Peyer's patch (tissue), 4 donors: ENCODE results near the gene HTT. TPM values are rescaled to one million over a fixed set of nuclear protein-coding genes. Genes with fewer than 3 reads are reported as not detected.

Experiments
- DNase-seq, 3 donors: peaks; one replicate each; pipeline ENCODE4 v3.0.0-alpha.2; 2017 to 2019
- H3K27ac ChIP-seq, 4 donors: fragments of 200-600 bp; sonication (generic); one replicate each; pipeline ENCODE4 v1.5.1; 2016 to 2019
- H3K27me3 ChIP-seq, 2 donors: fragments of 200-600 bp; sonication (generic); one replicate each; pipeline ENCODE4 v1.5.1; 2019
- H3K36me3 ChIP-seq, 3 donors: fragments of 200-600 bp; sonication (generic); one replicate each; pipeline ENCODE4 v1.5.1; 2016 to 2019
- H3K4me1 ChIP-seq, 4 donors: fragments of 200-600 bp; sonication (generic); one replicate each; pipeline ENCODE4 v1.5.1; 2016 to 2019
- H3K4me3 ChIP-seq, 4 donors: fragments of 200-600 bp; sonication (generic); 1 replicate in 3 of 4; 2 replicates in 1 of 4; pipeline ENCODE4 v1.5.1; 2016 to 2019; ENCODE audit warnings: mild to moderate bottlenecking in 1 of 4
- H3K9me3 ChIP-seq, 4 donors: fragments of 200-600 bp; sonication (generic); one replicate each; pipeline ENCODE4 v1.5.1; 2016 to 2019; ENCODE audit warnings: mild to moderate bottlenecking in 1 of 4
- POLR2A ChIP-seq, 2 donors: fragments of 450-650 bp; IDR thresholded peaks; one replicate each; pipeline ENCODE4 v1.5.1; 2017; ENCODE audit warnings: antibody characterized with exemption in 2 of 2, mild to moderate bottlenecking in 2 of 2, moderate library complexity in 2 of 2
- total RNA-seq, 4 donors: library from RNA; depleted of rRNA; stranded (reverse); fragments of >200 nt; gene quantifications; one replicate each; pipeline ENCODE4 v1.1.0, GENCODE V29; 2016
- TF ChIP-seq, protein P1 (sequence below), 6 experiments: fragments of 450-650 bp in 4 of 6; fragments of 200-600 bp in 2 of 6; sonication (generic) in 1 of 6; IDR thresholded peaks; one replicate each; pipeline ENCODE4 v1.5.1; 2017 to 2019; ENCODE audit warnings: antibody characterized with exemption in 6 of 6, mild to moderate bottlenecking in 3 of 6, moderate library complexity in 1 of 6

HTT gene
- total RNA-seq, 4 donors from 2014 or later = 62.3 to 133 (median 113) TPM

DNA sequence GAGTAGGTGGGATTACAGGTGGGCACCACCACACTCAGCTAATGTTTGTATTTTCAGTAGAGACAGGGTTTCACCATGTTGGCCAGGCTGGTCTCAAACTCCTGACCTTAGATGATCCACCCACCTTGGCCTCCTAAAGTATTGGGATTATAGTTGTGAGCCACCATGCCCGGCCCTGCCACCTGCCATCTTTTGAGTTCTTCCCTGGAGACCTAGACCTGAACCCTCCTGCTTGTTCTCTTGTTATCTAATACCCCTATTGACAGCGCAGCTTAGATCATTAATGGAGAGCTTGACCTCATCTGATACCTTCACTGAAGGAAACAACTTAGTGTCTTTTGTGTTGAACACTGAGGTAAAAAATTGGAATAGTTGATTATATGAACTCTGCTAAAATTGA lies 53.6 kb downstream of the HTT start:
- Histone ChIP-seq H3K4me1 (no peaks in the 10 kb centered on the region), H3K27ac (no peak overlapping the region), H3K9me3 (no peaks in the 10 kb centered on the region), H3K36me3 (peaks cover 0 to 77% (median 0%) of the 10 kb centered on the region in 3 donors), H3K4me3 (no peak overlapping the region), H3K27me3 (no peaks in the 10 kb centered on the region)
- no peak for DNase-seq
- no peak for TF ChIP-seq POLR2A (IDR thresholded peaks at IDR 0.05)
- TF ChIP-seq, protein P1, sequence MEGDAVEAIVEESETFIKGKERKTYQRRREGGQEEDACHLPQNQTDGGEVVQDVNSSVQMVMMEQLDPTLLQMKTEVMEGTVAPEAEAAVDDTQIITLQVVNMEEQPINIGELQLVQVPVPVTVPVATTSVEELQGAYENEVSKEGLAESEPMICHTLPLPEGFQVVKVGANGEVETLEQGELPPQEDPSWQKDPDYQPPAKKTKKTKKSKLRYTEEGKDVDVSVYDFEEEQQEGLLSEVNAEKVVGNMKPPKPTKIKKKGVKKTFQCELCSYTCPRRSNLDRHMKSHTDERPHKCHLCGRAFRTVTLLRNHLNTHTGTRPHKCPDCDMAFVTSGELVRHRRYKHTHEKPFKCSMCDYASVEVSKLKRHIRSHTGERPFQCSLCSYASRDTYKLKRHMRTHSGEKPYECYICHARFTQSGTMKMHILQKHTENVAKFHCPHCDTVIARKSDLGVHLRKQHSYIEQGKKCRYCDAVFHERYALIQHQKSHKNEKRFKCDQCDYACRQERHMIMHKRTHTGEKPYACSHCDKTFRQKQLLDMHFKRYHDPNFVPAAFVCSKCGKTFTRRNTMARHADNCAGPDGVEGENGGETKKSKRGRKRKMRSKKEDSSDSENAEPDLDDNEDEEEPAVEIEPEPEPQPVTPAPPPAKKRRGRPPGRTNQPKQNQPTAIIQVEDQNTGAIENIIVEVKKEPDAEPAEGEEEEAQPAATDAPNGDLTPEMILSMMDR (IDR thresholded peaks at IDR 0.05) = no peak

DNA sequence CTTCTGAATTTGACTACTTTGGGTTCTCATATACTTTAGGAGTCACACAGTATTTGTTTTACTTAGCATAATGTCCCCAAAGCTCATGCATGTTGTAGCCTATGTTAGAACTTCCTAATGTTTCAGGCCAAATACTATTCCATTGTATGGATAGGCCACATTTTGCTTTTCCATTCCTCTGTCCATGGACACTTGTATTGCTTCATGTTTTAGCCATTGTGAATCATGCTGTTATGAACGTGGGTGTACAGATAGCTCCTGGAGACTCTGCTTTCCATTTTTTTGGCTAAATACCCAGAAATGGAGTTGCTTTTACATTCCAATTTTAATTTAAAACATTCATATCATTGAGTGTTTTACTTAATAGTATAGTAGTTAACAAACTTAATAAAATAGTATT lies 54.5 kb downstream of the HTT start:
- DNase-seq = no peak
- TF ChIP-seq, protein P1 (IDR thresholded peaks at IDR 0.05) = no peak
- no peak for TF ChIP-seq POLR2A (IDR thresholded peaks at IDR 0.05)
- no peaks in the 10 kb centered on the region for H3K27me3 ChIP-seq
- no peak overlapping the region for H3K27ac ChIP-seq
- H3K4me1 ChIP-seq = no peaks in the 10 kb centered on the region
- no peak overlapping the region for H3K4me3 ChIP-seq
- H3K36me3 ChIP-seq = peaks cover 0 to 86% (median 0%) of the 10 kb centered on the region in 3 donors
- no peaks in the 10 kb centered on the region for H3K9me3 ChIP-seq

DNA sequence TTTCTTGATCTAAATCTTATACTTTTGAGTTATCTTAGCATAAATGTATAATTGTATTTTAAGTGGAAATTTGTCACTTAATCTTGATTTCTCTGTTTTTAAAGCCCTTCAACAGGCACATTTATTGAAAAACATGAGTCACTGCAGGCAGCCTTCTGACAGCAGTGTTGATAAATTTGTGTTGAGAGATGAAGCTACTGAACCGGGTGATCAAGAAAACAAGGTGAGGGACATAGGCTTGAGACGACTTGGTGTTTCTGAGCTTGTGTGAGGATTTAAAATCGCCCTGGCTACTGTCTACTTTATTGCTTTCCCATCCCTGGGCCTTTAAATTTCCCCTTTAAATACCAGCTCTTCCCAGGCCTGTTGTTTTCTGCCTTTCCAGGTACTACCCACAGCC lies 55.7 kb downstream of the HTT start:
- H3K27ac ChIP-seq = no peak overlapping the region
- no peaks in the 10 kb centered on the region for H3K27me3 ChIP-seq
- no peak for DNase-seq
- no peaks in the 10 kb centered on the region for H3K4me1 ChIP-seq
- TF ChIP-seq, protein P1 (IDR thresholded peaks at IDR 0.05) = no peak
- TF ChIP-seq POLR2A (IDR thresholded peaks at IDR 0.05) = no peak
- H3K9me3 ChIP-seq = no peaks in the 10 kb centered on the region
- no peak overlapping the region for H3K4me3 ChIP-seq
- peaks cover 0 to 97% (median 0%) of the 10 kb centered on the region in 3 donors for H3K36me3 ChIP-seq

DNA sequence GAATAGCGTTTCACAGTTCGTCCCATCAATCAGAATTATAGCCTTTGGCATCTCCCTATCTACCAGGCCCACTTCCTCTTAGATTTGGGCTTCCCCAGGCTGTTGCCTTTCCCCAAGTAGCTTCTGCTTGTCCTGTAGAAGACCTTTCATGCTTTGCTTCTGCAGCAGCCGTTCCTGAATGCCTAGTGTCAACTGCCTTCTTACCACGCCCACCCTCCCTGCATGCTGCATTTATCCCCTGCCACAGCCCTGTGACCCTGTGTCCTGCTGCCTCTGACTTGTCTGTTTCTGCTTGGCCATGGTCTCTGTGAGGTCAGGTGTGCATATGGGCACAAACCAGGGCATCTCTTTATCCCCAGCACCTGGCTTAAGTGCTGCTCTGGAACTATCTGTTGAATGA lies 56.3 kb downstream of the HTT start:
- no peak for DNase-seq
- Histone ChIP-seq H3K4me1 (no peaks in the 10 kb centered on the region), H3K9me3 (no peaks in the 10 kb centered on the region), H3K27me3 (no peaks in the 10 kb centered on the region), H3K27ac (no peak overlapping the region), H3K4me3 (no peak overlapping the region), H3K36me3 (peaks cover 0 to 97% (median 0%) of the 10 kb centered on the region in 3 donors)
- TF ChIP-seq, protein P1 (IDR thresholded peaks at IDR 0.05) = no peak
- no peak for TF ChIP-seq POLR2A (IDR thresholded peaks at IDR 0.05)

DNA sequence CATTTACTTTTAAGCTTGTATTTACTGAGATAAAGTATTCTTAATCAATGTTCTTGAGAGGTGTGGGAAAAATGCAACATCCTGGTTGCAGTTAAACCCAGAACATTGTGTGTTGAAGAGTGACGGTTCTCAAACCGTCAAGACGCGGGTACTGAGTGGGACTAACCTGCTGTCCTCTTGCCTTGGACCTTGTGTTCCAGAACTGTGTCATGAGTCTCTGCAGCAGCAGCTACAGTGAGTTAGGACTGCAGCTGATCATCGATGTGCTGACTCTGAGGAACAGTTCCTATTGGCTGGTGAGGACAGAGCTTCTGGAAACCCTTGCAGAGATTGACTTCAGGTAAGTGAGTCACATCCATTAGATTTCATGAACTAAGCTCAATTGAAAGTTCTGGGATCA lies 59.7 kb downstream of the HTT start:
- Histone ChIP-seq H3K4me1 (no peaks in the 10 kb centered on the region), H3K36me3 (peaks cover 0 to 82% (median 0%) of the 10 kb centered on the region in 3 donors), H3K27me3 (no peaks in the 10 kb centered on the region), H3K27ac (no peak overlapping the region), H3K9me3 (no peaks in the 10 kb centered on the region), H3K4me3 (no peak overlapping the region)
- TF ChIP-seq, protein P1 (IDR thresholded peaks at IDR 0.05) = no peak
- TF ChIP-seq POLR2A (IDR thresholded peaks at IDR 0.05) = no peak
- DNase-seq = no peak
